Colonic mucosa (tissue), 4 donors: Measurements from ENCODE around the gene FARP1. TPM values are rescaled to one million over a fixed set of nuclear protein-coding genes. Genes with fewer than 3 reads are reported as not detected.

ENCODE experiments used
- DNase-seq: peaks from one replicate; pipeline ENCODE4 v3.0.0-alpha.2; 2020
- H3K27ac ChIP-seq: fragments of 200-600 bp; one replicate; pipeline ENCODE4 v1.8.0; 2021
- H3K27me3 ChIP-seq: fragments of 200-600 bp; one replicate; pipeline ENCODE4 v1.8.0; 2021
- H3K36me3 ChIP-seq: fragments of 200-600 bp; one replicate; pipeline ENCODE4 v1.8.0; 2021
- H3K4me1 ChIP-seq: fragments of 200-600 bp; one replicate; pipeline ENCODE4 v1.8.0; 2021; ENCODE audit warnings: mild to moderate bottlenecking
- H3K4me3 ChIP-seq: fragments of 200-600 bp; one replicate; pipeline ENCODE4 v1.8.0; 2021
- H3K9ac ChIP-seq, 2 donors: one replicate each; pipeline ENCODE4 v1.7.0; 2013; ENCODE audit warnings: control low read depth in 2 of 2, low read depth in 2 of 2, low read length in 2 of 2
- H3K9me3 ChIP-seq: fragments of 200-600 bp; one replicate; pipeline ENCODE4 v1.8.0; 2021
- CTCF ChIP-seq: fragments of 200-600 bp; IDR thresholded peaks from one replicate; pipeline ENCODE4 v1.8.0; 2022; ENCODE audit warnings: antibody characterized with exemption, mild to moderate bottlenecking
- intact Hi-C: fragments of 100-400 bp; cut with DNase I; formaldehyde crosslinking; loops from one replicate; pipeline ENCODE4 v1.14.1; 2022
- total RNA-seq, 2 donors: library from RNA; stranded (reverse); fragmentation: NEBNext Ultra II Directional in 1 of 2; extraction: Animal tissue kit (Norgen Biotek cat#: 25700) in 1 of 2; gene quantifications; one replicate each; pipeline ENCODE4 v1.2.1, GENCODE V29; 2021
- donor health status: healthy.
- donor health status: DM: no; HTN: no; CAD: no.
- donor health status: DM: no; HTN: no; CAD: no.

The FARP1 gene
- total RNA-seq, 2 donors from 2014 or later: 39.1 to 53.5 TPM

GRCh38 chr13:98290261-98290660 lies 147.4 kb downstream of the FARP1 start:
- TF ChIP-seq CTCF: no peak
- no peak overlapping the region for H3K27ac ChIP-seq
- no peaks in the 10 kb centered on the region for H3K4me1 ChIP-seq
- H3K27me3 ChIP-seq: no peaks in the 10 kb centered on the region
- no peak overlapping the region for H3K4me3 ChIP-seq
- DNase-seq: no peak
- H3K9ac ChIP-seq: no peak overlapping the region
- H3K9me3 ChIP-seq: no peaks in the 10 kb centered on the region
- no peaks in the 10 kb centered on the region for H3K36me3 ChIP-seq
- intact Hi-C loops: no loop called here

GRCh38 chr13:98291658-98292057 lies 148.8 kb downstream of the FARP1 start:
- Histone ChIP-seq H3K9ac (no peak overlapping the region), H3K4me1 (no peaks in the 10 kb centered on the region), H3K27ac (no peak overlapping the region), H3K4me3 (no peak overlapping the region), H3K27me3 (no peaks in the 10 kb centered on the region), H3K9me3 (no peaks in the 10 kb centered on the region), H3K36me3 (no peaks in the 10 kb centered on the region)
- TF ChIP-seq CTCF: no peak
- intact Hi-C loops: no loop called here
- DNase-seq: no peak

GRCh38 chr13:98293103-98293502 lies 150.2 kb downstream of the FARP1 start:
- intact Hi-C loops: no loop called here
- TF ChIP-seq CTCF: no peak
- H3K27me3 ChIP-seq: no peaks in the 10 kb centered on the region
- H3K9me3 ChIP-seq: no peaks in the 10 kb centered on the region
- H3K9ac ChIP-seq: no peak overlapping the region
- H3K4me1 ChIP-seq: no peaks in the 10 kb centered on the region
- no peak overlapping the region for H3K4me3 ChIP-seq
- H3K27ac ChIP-seq: no peak overlapping the region
- DNase-seq: no peak
- H3K36me3 ChIP-seq: no peaks in the 10 kb centered on the region

GRCh38 chr13:98293570-98294142 lies 150.8 kb downstream of the FARP1 start:
- DNase-seq: no peak
- Histone ChIP-seq H3K36me3 (no peaks in the 10 kb centered on the region), H3K27ac (no peak overlapping the region), H3K4me3 (no peak overlapping the region), H3K9ac (no peak overlapping the region), H3K4me1 (no peaks in the 10 kb centered on the region), H3K27me3 (no peaks in the 10 kb centered on the region), H3K9me3 (no peaks in the 10 kb centered on the region)
- intact Hi-C loops: no loop called here
- no peak for TF ChIP-seq CTCF

- intact Hi-C loops: no loop called here
- H3K27me3 ChIP-seq: no peaks in the 10 kb centered on the region
- no peak overlapping the region for H3K9ac ChIP-seq
- H3K4me3 ChIP-seq: no peak overlapping the region
- TF ChIP-seq CTCF: no peak
- no peak overlapping the region for H3K27ac ChIP-seq
- DNase-seq: no peak
- H3K9me3 ChIP-seq: no peaks in the 10 kb centered on the region
- no peaks in the 10 kb centered on the region for H3K4me1 ChIP-seq
- H3K36me3 ChIP-seq: no peaks in the 10 kb centered on the region
Observed at GRCh38 chr13:98295371-98295770, 152.5 kb downstream of the FARP1 start.

GRCh38 chr13:98297051-98297450 lies 154.2 kb downstream of the FARP1 start:
- Histone ChIP-seq H3K36me3 (no peaks in the 10 kb centered on the region), H3K4me1 (no peaks in the 10 kb centered on the region), H3K27me3 (no peaks in the 10 kb centered on the region), H3K27ac (no peak overlapping the region), H3K9me3 (no peaks in the 10 kb centered on the region), H3K9ac (no peak overlapping the region), H3K4me3 (no peak overlapping the region)
- intact Hi-C loops: no loop called here
- TF ChIP-seq CTCF: no peak
- no peak for DNase-seq
